BJ (cell line): ENCODE data around the gene SCRT2. TPM values are rescaled to one million over a fixed set of nuclear protein-coding genes. Genes with fewer than 3 reads are reported as not detected.
"Not testable (repeated sequence)": the region's sequence is repeated elsewhere in the genome, so short reads cannot be mapped to it uniquely, and the experiment has no call there.

ENCODE experiments used
- CTCF ChIA-PET: fragments of 350-600 bp; formaldehyde crosslinking; extraction: SDS; loops from one replicate; lab custom pipeline; 2021; ENCODE audit warnings: antibody characterized with exemption, inconsistent platforms; lab: Yijun Ruan, JAX
- POLR2A ChIA-PET: fragments of 300-600 bp; sonication (Branson Sonifier 250); formaldehyde crosslinking; extraction: SDS; loops from one replicate; lab custom pipeline; 2021; ENCODE audit warnings: antibody characterized with exemption; lab: Charles Lee
- DNase-seq: peaks from one replicate; pipeline ENCODE4 v3.0.0-alpha.2; 2011; ENCODE audit warnings: low read depth
- H3K27me3 ChIP-seq: 2 replicates; pipeline ENCODE4 v1.6.0; 2011; ENCODE audit warnings: low read length; ENCODE audit not compliant: control insufficient read depth, insufficient read depth
- H3K36me3 ChIP-seq: 2 replicates; pipeline ENCODE4 v1.5.1; 2011; ENCODE audit warnings: low read length; ENCODE audit not compliant: control insufficient read depth, insufficient read depth
- H3K4me3 ChIP-seq: 2 replicates; pipeline ENCODE4 v1.5.1; 2011; ENCODE audit warnings: low read depth, mild to moderate bottlenecking, control low read depth, low read length
- polyA minus RNA-seq: library from RNA; depleted of rRNA, polyadenylated mRNA; stranded (reverse); fragments of >200 nt; gene quantifications from 2 replicates; pipeline ENCODE4 v1.2.3, GENCODE V29; 2011; rRNA and poly(A)+ RNA removed
- polyA plus RNA-seq: library from polyadenylated mRNA; depleted of rRNA; stranded (reverse); fragments of >200 nt; gene quantifications from 2 replicates; pipeline ENCODE4 v1.2.3, GENCODE V29; 2011; rRNA removed
- TF ChIP-seq, protein P1 (sequence below): IDR thresholded peaks from 2 replicates; pipeline ENCODE4 v1.5.1; 2011; ENCODE audit warnings: low read depth, mild to moderate bottlenecking, control low read depth, inconsistent platforms, low read length, moderate library complexity; ENCODE audit not compliant: insufficient read depth

The SCRT2 gene
- polyA plus RNA-seq, result not detected in 2 replicates
- polyA minus RNA-seq, result not detected in 2 replicates

DNA sequence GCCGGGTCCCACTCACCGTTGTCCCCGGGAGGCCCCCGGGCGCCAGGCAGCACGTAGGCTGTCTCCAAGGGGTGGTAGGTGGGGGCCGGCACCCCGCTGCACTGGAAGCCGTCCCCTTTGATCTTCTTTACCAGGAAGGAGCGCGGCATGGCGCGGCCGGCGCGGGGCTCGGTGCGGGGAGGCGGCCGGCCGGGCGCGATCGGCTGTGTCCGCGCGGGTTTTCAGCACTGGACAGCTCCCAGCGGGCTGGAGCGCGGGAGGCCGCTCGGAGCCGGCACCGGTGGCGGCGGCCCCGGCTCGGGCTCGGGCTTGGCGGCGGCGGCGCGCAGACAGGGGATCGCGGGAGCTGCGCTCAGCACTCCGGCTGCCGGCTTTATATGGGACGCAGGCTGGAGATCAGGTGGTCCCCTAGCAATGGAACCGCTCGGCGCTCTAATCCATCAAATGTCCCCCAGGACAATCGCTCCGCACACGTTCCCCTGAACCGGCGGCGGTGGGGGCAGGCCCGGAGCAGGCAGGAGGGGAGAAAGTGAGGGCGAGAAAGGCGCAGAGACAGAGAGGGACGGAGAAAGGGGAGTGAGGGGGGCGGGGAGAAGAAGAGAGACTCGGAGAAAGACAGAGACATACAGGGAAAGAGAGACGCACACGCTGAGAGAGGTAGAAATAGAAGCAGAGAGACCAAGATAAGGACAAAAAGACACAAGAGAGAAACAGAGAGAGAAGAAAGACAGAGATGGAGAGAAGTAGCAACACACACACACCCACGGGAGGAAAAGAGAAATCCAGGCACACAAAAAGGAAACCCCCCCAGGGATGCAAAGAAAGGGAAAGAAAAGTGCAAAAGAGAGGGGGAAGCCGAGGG is at the start of gene SCRT2:
Gene SCRT2, minus strand, starts transcription at position 350 of the 862 bp plus-strand sequence. Its CDS starts 201 bp downstream, at position 149.
- ChIA-PET CTCF (interaction anchor here (0.6 to 5.2 kb wide), 5 partner anchors 9 to 602 kb away, joined by 3 to 27 read pairs (median 4); no protein-coding TSS in a partner anchor), POLR2A (no interaction called here)
- no peaks in the 10 kb centered on the region for H3K36me3 ChIP-seq
- peaks cover 34% of the 10 kb centered on the region for H3K27me3 ChIP-seq
- no peak within 1 kb of the TSS for H3K4me3 ChIP-seq
- DNase-seq, result no peak
- TF ChIP-seq, protein P1, sequence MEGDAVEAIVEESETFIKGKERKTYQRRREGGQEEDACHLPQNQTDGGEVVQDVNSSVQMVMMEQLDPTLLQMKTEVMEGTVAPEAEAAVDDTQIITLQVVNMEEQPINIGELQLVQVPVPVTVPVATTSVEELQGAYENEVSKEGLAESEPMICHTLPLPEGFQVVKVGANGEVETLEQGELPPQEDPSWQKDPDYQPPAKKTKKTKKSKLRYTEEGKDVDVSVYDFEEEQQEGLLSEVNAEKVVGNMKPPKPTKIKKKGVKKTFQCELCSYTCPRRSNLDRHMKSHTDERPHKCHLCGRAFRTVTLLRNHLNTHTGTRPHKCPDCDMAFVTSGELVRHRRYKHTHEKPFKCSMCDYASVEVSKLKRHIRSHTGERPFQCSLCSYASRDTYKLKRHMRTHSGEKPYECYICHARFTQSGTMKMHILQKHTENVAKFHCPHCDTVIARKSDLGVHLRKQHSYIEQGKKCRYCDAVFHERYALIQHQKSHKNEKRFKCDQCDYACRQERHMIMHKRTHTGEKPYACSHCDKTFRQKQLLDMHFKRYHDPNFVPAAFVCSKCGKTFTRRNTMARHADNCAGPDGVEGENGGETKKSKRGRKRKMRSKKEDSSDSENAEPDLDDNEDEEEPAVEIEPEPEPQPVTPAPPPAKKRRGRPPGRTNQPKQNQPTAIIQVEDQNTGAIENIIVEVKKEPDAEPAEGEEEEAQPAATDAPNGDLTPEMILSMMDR, result no peak

DNA sequence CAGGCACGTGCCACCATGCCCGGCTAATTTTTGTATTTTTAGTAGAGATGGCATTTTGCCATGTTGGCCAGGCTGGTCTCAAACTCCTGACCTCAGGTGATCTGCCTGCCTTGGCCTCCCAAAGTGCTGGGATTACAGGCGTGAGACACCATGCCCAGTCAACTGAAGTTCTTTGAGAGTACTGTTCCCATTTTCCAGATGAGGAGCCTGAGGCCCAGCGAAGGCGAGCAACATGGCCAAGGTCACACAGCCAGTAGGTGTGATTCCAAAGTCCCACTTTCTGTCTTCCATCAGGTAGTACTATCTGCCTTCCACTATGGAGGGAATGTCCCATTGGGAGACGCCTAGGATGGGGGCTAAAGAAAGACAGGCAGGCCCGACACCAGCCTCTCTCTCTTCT is 49.2 kb upstream of the SCRT2 start:
- H3K36me3 ChIP-seq, POLR2A ChIA-PET, H3K4me3 ChIP-seq, DNase-seq: not testable (repeated sequence)
- H3K27me3 ChIP-seq, result peaks cover 28% of the 10 kb centered on the region
- CTCF ChIA-PET, result interaction anchor here (4.9 kb wide), 1 partner anchor 15 kb away, joined by 24 read pairs; no protein-coding TSS in a partner anchor

DNA sequence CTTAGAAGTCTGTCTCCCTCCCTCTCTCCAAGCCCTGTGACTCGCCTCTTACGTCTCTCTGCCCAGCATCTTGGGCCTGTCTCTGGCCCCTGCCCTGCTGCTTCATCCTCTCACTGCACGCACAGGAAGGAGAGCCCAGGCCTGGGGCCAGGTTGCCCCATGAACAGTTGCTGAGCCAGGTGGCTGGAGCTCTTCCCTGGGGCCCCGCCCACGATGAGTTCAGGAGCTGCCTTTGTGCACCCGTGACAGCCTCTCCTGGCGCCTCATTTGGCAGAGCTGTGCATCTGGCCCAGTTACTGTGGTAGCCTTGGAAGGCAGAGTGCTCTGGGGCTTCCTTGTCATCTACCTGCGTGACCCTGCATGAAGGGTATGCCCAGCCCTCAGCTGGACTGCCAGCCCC is 48.2 kb upstream of the SCRT2 start:
- Histone ChIP-seq H3K4me3 (no peak overlapping the region), H3K36me3 (no peaks in the 10 kb centered on the region), H3K27me3 (peaks cover 24% of the 10 kb centered on the region)
- TF ChIP-seq, protein P1, result no peak
- POLR2A ChIA-PET, result no interaction called here
- DNase-seq, result no peak
- CTCF ChIA-PET, result interaction anchor here (0.9 to 3.2 kb wide), 2 partner anchors 11 to 15 kb away, joined by 3 to 11 read pairs; no protein-coding TSS in a partner anchor

DNA sequence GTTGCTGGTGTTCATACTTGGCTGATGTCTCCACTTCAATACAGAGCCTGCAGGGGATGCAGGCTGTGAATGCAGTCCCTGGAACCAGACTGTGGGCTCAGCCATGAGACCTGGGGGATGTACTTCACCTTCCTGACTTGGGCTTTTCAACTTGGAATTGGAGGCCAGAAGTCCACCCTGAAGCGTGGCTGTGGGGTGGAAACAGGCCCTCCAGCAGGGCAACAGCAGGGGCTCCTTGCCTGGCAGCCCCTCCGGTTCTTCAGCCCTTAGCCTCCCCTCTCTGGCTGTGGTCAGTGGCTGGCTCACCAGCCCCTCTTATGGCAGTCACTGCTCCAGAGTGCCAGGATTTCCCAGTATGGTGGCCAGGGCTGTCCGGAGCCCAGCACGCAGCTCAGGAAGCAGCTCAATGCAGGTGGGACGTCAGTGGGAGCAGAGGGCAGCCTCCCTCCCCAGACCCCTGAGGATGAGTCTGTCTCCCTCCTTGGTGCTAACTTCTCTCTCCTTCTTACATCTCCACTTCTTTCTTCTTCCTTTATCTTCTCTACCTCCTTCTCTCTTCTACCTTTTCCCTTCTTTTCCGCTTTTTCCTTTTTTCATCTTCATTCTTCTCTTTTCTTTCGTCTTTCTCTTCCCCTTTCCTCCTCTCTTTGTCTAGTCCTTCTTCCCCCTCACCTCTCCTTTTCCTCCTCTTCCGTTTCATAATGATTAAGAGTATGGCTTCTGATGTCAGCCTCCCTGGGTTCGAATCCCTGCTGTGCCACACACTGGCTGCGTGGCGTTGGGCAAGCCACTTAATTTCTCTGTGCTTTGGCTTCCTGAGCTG is 47.4 kb upstream of the SCRT2 start:
- CTCF ChIA-PET, result interaction anchor here (0.9 to 3.2 kb wide), 2 partner anchors 10 to 16 kb away, joined by 3 to 11 read pairs; no protein-coding TSS in a partner anchor
- DNase-seq, result no peak
- POLR2A ChIA-PET, result no interaction called here
- peaks cover 21% of the 10 kb centered on the region for H3K27me3 ChIP-seq
- TF ChIP-seq, protein P1, result no peak
- no peak overlapping the region for H3K4me3 ChIP-seq
- H3K36me3 ChIP-seq, result no peaks in the 10 kb centered on the region

DNA sequence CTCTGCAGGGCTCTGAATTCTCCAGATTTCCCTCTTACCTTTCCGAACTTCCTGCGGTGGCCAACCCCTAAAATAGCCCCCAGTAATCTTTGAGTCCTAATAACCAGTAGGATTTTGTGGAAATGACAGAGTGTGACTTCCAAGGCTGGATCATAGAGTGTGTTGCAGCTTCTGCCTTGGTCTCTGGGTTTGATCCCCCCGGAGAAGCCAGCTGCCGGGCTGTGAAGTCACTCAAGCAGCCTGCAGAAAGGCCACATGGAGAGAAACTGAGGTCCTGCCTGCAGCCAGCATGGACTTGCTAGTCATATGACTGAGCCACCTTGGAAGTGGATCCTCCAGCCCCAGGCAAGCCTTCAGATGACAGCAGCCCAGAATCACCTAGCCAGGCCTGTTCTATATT is 46.3 kb upstream of the SCRT2 start:
- TF ChIP-seq, protein P1, result no peak
- Histone ChIP-seq H3K4me3 (no peak overlapping the region), H3K36me3 (no peaks in the 10 kb centered on the region), H3K27me3 (peaks cover 18% of the 10 kb centered on the region)
- POLR2A ChIA-PET, result no interaction called here
- no peak for DNase-seq
- CTCF ChIA-PET, result interaction anchor here (3.2 kb wide), 1 partner anchor 17 kb away, joined by 11 read pairs; no protein-coding TSS in a partner anchor
